Activated T-cell treated with anti-CD3 and anti-CD28 coated beads, Interleukin-2, amount 50 U/mL, for 72 hours (primary cell): Measurements from ENCODE around the gene CLIP2. TPM values are rescaled to one million over a fixed set of nuclear protein-coding genes. Genes with fewer than 3 reads are reported as not detected.

ENCODE experiments used
- ATAC-seq, 2 donors: fragments of 150-1000 bp; cut with Tn5 transposase; replicated peaks in 1 of 2; 2 replicates each; pipeline ENCODE4 v1.10.0; 2021; ENCODE audit warnings: moderate library complexity in 2 of 2, mild to moderate bottlenecking in 1 of 2
- DNase-seq, 2 donors: peaks; one replicate each; pipeline ENCODE4 v3.0.0; 2021 to 2022; ENCODE audit warnings: mixed read lengths in 1 of 2
- H3K27ac Mint-ChIP-seq: one replicate; pipeline ENCODE4 v1.8.0; 2022; ENCODE audit warnings: mild to moderate bottlenecking, moderate library complexity, mixed read lengths
- H3K27me3 Mint-ChIP-seq: one replicate; pipeline ENCODE4 v1.8.0; 2022; ENCODE audit warnings: low read depth, mixed read lengths
- H3K36me3 Mint-ChIP-seq, 2 donors: one replicate each; pipeline ENCODE4 v1.8.0; 2022; ENCODE audit warnings: mixed read lengths in 2 of 2, mild to moderate bottlenecking in 1 of 2; ENCODE audit not compliant: insufficient read depth in 2 of 2
- H3K4me1 Mint-ChIP-seq: one replicate; pipeline ENCODE4 v1.8.0; 2022; ENCODE audit warnings: low read depth, mixed read lengths
- H3K4me3 Mint-ChIP-seq, 2 donors: one replicate each; pipeline ENCODE4 v1.8.0; 2022; ENCODE audit warnings: mild to moderate bottlenecking in 2 of 2, mixed read lengths in 2 of 2, moderate library complexity in 2 of 2
- H3K9me3 Mint-ChIP-seq, 2 donors: one replicate each; pipeline ENCODE4 v1.8.0; 2022; ENCODE audit warnings: mixed read lengths in 2 of 2
- total RNA-seq, 2 donors: library from RNA; stranded (reverse); gene quantifications; one replicate each; pipeline ENCODE4 v1.2.3, GENCODE V29; 2022

CLIP2 gene
- total RNA-seq, 2 donors from 2014 or later: 2.4 to 3.2 TPM

DNA sequence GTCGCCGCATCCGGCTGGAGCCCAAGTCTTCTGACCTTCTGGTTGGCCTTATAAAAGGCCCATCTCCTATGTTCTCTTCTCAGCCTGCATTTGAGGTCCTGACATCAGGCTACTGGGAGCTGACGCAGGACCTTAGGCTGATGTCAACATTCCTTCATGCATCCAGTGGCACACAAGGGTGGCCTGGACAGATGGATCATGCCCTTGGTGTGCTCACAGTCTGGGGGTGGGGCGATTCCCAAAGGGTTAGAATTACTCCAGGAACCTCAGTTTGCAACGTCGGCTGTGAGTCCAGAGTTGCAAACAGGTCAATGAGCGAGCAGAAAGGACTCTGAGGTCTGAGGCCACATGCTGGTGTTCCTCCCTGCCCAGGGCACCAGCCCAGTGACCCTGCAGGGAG, 8.2 kb upstream of the CLIP2 start:
- ATAC-seq (no peak), DNase-seq (no peak)
- Mint-ChIP-seq H3K9me3 (no peaks in the 10 kb centered on the region), H3K27me3 (peaks cover 6% of the 10 kb centered on the region), H3K4me1 (peaks cover 6% of the 10 kb centered on the region), H3K36me3 (no peaks in the 10 kb centered on the region), H3K27ac (no peak overlapping the region), H3K4me3 (no peak overlapping the region)

DNA sequence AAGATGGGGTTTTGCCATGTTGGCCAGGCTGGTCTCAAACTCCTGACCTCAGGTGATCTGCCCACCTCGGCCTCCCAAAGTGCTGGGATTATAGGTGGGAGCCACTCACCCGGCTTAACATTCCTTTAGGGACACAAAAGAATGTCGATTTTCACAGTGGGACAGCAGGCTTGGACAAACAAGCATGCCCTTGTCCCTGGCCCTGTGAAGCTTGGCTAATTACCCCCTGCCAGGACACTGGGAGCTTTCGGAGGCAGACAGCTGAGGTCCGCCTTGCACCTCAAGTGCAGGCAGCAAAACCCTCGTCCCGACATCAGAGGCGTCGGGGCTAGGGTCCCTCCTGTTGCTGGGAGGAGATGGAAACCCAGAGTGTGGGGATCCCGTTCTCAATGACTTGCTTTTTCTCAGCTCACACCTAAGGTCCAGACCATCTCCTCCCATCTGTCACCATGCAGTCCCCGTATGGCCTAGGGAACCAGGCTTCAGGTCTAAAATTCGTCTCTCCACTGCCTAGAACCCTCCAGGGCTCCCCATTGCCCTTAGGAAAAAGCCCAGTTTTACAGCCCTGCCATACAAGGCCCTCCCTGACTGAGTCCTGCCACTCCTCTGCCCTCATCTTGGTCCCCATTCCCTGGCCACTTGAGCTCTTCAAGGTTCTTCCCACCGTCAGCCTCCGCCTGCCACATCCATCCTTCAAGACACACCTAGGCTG, 6.3 kb upstream of the CLIP2 start:
- H3K27me3 Mint-ChIP-seq: peaks cover 13% of the 10 kb centered on the region
- peaks cover 7% of the 10 kb centered on the region for H3K4me1 Mint-ChIP-seq
- no peak for ATAC-seq
- no peak overlapping the region for H3K4me3 Mint-ChIP-seq
- DNase-seq: no peak
- no peaks in the 10 kb centered on the region for H3K9me3 Mint-ChIP-seq
- H3K36me3 Mint-ChIP-seq: no peaks in the 10 kb centered on the region
- no peak overlapping the region for H3K27ac Mint-ChIP-seq

DNA sequence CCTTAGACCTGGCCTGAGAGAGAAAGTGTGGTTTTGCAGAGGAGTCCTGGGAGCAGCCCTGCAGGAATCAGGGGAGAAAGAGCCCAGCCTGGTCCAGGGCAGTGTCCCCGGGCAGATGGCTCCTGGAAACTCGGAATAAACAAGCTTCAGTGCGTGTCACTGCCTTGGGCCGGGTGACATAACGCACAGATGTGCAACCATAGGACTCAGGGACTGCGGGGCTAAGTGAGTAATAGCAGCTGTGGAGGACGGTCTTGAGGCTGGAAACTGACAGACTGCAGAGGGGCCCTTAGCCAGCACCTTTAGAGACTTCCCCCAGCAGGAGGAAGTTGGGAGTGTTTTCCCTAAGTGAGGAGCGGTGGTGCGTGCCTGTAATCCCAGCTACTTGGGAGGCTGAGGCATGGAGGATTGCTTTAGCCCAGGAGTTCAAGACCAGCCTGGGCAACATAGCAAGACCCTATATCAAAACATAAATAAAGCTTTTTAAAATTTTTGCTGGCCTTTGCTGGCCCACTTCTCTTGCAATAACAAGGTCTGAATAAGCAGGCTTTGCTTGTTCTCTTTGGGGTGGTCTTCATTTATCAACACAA, 5.3 kb upstream of the CLIP2 start:
- Mint-ChIP-seq H3K4me3 (no peak overlapping the region), H3K9me3 (no peaks in the 10 kb centered on the region), H3K27ac (no peak overlapping the region), H3K36me3 (no peaks in the 10 kb centered on the region), H3K27me3 (peaks cover 24% of the 10 kb centered on the region), H3K4me1 (peaks cover 17% of the 10 kb centered on the region)
- ATAC-seq (no peak), DNase-seq (no peak)

DNA sequence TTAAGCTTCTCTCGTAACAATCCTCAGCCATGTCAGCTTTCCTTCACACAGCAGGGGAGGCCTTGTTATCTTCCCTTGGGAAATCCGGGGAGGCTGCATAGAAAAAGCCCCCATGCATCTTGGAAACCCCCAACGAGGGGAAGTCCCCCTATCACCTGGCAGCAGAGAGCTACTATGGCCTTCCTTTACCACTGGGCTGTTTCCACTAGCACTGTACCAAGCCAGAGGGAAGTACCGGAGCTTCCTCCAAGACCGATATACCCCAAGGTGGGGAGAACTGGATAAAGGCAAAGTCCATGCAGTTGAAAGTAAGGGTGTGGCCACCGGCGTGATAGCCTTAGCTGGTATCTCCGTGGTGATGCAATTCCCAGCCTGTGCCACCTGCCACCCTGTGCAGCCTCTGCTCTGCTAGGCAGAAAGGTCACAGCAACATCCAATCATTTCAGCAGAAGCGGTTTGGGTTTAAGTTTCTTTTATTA, 4.4 kb upstream of the CLIP2 start:
- Mint-ChIP-seq H3K36me3 (no peaks in the 10 kb centered on the region), H3K27ac (no peak overlapping the region), H3K9me3 (no peaks in the 10 kb centered on the region), H3K4me1 (peaks cover 17% of the 10 kb centered on the region), H3K4me3 (no peak overlapping the region), H3K27me3 (peaks cover 25% of the 10 kb centered on the region)
- no peak for ATAC-seq
- DNase-seq: no peak

DNA sequence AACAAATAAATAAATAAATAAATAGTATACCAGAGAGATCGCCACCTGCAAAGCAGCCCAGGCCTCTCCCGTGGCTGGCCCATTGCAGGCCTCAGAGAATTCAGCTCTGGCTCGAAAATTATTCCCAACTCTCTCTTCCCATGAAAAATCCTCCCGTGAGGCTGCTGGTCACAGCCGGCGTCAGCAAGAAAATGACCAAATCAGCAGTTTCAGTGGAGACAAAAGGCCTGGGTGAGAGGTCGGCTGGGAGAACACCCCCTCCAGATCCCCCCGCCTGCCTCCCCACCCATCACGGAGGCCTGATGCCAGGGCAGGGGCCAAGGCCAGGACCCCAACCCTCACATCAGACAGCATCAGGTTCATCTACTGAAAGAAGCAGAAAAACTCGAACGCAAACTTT, 3.1 kb upstream of the CLIP2 start:
- H3K27ac Mint-ChIP-seq: no peak overlapping the region
- no peaks in the 10 kb centered on the region for H3K36me3 Mint-ChIP-seq
- peaks cover 13% of the 10 kb centered on the region for H3K4me1 Mint-ChIP-seq
- H3K27me3 Mint-ChIP-seq: peaks cover 31% of the 10 kb centered on the region
- ATAC-seq (no peak), DNase-seq (no peak)
- H3K9me3 Mint-ChIP-seq: no peaks in the 10 kb centered on the region
- H3K4me3 Mint-ChIP-seq: no peak overlapping the region

DNA sequence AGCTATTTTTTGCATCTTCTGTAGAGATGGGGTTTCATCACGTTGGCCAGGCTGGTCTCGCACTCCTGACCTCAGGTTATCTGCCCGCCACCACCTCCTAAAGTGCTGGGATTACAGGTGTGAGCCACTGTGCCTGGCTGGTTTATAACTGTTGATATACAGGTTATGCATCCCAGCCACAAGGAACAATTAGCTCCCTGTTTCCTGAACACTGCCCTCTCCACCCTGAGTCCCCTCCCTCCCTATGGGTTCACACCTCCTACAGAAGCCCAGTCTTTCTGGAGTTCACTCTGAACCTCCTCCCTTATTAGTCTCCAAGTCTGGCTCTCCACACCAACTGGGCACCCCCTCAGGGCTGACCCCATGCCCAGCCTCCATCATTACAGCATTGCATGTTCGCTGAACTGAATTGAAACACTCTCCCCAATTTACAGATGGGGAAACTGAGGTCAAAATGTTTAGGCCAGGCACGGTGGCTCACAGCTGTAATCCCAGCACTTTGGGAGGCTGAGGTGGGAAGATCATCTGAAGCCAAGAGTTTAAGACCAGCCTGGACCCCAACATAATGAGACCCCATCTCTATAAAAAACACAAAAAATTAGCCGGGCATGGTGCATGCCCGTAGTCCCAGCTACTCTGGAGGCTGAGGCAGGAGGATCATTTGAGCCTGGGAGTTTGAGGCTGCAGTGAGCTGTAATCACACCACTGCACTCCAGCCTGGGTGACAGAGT, 1.7 kb upstream of the CLIP2 start:
- no peak overlapping the region for H3K27ac Mint-ChIP-seq
- H3K36me3 Mint-ChIP-seq: no peaks in the 10 kb centered on the region
- DNase-seq (no peak), ATAC-seq (no peak)
- no peak overlapping the region for H3K4me3 Mint-ChIP-seq
- H3K27me3 Mint-ChIP-seq: peaks cover 37% of the 10 kb centered on the region
- peaks cover 13% of the 10 kb centered on the region for H3K4me1 Mint-ChIP-seq
- H3K9me3 Mint-ChIP-seq: no peaks in the 10 kb centered on the region

DNA sequence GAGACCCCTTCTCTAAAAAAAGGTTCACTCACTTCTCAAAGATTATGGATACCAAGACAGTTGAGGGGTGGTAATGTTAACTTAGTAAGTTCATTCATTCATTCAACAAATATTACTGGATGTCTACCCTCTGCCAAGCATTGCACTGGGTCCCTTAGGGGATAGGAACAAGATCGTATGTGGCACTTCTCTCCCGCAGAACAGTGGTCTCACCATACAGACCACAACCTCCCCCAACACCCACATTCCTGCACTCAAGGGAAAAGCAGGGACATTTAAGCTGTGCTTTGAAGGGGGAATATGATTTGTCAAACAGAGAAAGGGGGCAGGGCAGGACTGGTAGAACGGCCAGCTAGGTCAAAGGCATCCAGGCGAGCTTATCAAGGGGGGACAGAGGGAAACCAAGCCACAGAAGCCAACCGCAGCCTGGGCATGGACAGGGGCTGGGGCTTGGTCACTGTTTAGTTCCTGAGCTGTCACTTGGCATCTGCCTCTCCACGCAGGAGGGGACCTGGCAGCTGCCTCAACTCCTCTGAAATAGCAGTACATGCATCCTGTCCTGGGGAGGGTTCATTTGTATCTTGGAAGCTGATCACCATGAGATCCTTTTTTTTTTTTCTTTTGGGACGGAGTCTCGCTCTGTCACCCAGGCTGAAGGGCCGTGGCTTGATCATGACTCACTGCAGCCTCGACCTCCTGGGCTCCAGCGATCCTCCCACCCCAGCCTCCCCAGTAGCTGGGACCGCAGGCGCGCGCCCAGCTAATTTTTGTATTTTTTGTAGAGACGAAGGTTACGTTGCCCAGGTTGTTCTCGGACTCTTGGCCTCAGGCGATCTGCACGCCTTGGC, 949 bp upstream of the CLIP2 start:
- H3K27ac Mint-ChIP-seq: no peak overlapping the region
- H3K4me1 Mint-ChIP-seq: peaks cover 13% of the 10 kb centered on the region
- no peaks in the 10 kb centered on the region for H3K9me3 Mint-ChIP-seq
- no peaks in the 10 kb centered on the region for H3K36me3 Mint-ChIP-seq
- peaks cover 33% of the 10 kb centered on the region for H3K27me3 Mint-ChIP-seq
- ATAC-seq (no peak), DNase-seq (no peak)
- H3K4me3 Mint-ChIP-seq: peak overlapping the region; percentile 82 to 86

DNA sequence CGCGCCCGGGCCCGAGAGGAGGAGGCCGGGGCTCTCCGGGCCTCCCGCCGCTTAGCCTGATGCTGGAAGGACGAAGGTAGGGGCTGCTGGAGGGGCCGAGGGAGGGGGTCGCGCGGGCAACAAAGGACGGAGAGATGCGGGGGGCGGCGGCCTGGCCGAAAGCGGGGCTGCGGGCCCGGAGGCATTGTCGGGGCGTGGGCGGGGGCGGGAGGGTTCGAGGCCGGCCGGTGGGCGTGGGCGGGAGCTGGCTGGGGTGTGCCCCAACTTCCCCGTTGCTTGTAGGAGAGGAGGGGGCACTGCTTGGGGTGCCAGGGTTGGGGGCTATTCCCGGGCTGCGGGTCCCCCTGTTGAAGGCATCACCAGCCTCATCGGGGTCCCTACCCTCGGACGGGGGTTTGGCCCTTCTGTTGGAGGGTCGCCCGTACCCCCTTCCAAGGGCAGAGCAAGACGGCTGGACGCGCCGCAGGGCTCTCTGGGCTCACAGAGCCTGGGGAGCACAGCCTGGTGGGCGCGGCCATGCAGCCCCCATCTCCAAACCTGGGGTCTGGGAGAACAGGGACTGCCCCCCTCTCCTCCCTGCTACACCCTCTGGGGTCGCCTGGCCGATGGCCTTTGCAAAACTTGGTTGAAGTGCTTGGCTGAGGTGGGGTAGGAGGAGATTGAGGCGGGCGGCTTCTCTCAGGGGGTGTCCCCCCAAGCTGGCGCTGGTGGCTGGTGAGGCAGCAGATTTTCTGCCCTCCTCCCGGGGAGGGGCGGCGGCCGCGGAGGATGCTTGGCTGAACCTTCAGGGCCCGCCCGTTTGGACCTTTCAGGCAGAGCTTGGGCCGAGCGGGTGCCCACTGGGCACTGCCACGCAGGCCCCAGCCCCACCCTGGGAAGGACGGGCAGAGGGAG, 699 bp downstream of the CLIP2 start:
- Mint-ChIP-seq H3K27me3 (peaks cover 31% of the 10 kb centered on the region), H3K9me3 (no peaks in the 10 kb centered on the region), H3K36me3 (no peaks in the 10 kb centered on the region), H3K4me1 (peaks cover 13% of the 10 kb centered on the region), H3K4me3 (peak overlapping the region; percentile 49 to 53), H3K27ac (no peak overlapping the region)
- ATAC-seq (peak; percentile 14 to 16), DNase-seq (peak; percentile 32 to 38)

DNA sequence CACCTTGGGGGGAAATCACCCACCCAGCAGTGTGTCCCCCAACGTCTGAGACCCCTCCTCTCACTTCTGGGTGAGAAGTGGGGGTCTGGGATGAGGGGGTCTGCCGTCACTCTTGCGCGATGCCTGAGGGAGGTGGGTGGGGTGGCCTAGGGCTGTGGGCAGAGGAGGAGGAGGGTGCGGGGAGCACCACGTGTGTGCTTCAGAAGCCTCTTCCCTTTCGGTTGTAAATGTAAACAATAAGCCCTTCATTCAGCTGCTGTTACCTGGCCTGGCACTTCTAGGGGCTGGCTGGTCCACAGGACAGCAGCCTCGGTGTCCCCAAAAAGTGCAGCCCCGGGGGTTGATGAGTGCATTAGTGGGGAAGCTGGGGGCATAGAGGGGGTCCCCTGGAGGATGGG, 1.3 kb downstream of the CLIP2 start:
- DNase-seq (no peak), ATAC-seq (no peak)
- H3K4me3 Mint-ChIP-seq: peak overlapping the region; percentile 41 to 53
- H3K4me1 Mint-ChIP-seq: peaks cover 13% of the 10 kb centered on the region
- H3K36me3 Mint-ChIP-seq: no peaks in the 10 kb centered on the region
- H3K27ac Mint-ChIP-seq: no peak overlapping the region
- H3K9me3 Mint-ChIP-seq: no peaks in the 10 kb centered on the region
- peaks cover 31% of the 10 kb centered on the region for H3K27me3 Mint-ChIP-seq

DNA sequence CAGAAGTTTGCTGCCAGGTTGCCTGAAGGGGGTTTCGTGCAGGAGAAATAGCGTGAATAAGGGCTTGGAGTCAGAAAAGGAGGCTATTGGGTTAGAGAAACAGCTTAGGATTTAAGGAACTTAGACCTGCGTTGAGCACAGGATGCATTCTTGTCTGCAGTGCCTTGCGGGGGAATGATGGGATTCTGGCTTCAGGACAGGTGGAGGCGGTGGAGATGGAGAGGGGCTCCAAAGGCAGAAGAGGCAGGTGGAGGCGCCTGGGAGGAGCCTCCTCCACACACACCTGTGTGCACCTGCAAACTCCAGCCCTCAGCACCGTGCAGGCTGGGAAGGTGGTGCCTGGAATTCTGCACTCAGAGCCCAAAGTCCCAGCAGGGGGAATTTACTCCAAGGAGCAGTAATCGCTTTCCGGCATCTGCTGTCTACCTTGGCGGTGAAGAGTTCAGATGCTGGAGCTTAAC, 1.8 kb downstream of the CLIP2 start:
- Mint-ChIP-seq H3K9me3 (no peaks in the 10 kb centered on the region), H3K27ac (no peak overlapping the region), H3K4me1 (peaks cover 13% of the 10 kb centered on the region), H3K27me3 (peaks cover 31% of the 10 kb centered on the region), H3K36me3 (no peaks in the 10 kb centered on the region), H3K4me3 (peak overlapping the region in 1 of 2 donors; percentile 53)
- no peak for DNase-seq
- no peak for ATAC-seq

DNA sequence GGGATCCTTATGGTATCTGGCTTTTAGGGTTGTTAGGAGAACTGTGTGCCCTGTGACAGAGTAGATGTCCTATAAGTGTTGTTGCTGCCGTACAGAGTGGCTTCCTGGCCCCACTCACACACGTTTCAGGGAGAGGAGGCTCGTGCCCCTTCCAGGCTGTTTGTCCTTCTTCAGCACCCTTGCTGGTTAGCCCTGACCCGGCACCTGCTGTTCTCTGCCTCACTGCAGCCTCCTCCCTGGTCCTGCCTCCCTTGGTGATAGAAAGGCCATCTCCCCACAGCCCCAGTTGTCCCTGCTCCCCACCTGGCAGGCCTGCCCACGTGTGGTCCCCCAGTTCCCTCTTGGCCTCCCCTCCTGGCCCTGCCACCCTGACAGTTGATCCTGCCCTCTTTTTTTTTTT, 2.3 kb downstream of the CLIP2 start:
- Mint-ChIP-seq H3K4me3 (no peak overlapping the region), H3K36me3 (no peaks in the 10 kb centered on the region), H3K4me1 (peaks cover 13% of the 10 kb centered on the region), H3K9me3 (no peaks in the 10 kb centered on the region), H3K27me3 (peaks cover 31% of the 10 kb centered on the region), H3K27ac (no peak overlapping the region)
- ATAC-seq (no peak), DNase-seq (no peak)
